DMS53 treated with DMSO at 0.1 percent for 48 hours (cell line): Measurements from ENCODE around the gene APOD.
"Not testable (repeated sequence)": the region's sequence is repeated elsewhere in the genome, so short reads cannot be mapped to it uniquely, and the experiment has no call there.

Experiments
- DNase-seq: peaks from one replicate; lab custom pipeline; 2025; ENCODE audit not compliant: unreplicated experiment; lab: John Stamatoyannopoulos, UW

Gene APOD

DNA sequence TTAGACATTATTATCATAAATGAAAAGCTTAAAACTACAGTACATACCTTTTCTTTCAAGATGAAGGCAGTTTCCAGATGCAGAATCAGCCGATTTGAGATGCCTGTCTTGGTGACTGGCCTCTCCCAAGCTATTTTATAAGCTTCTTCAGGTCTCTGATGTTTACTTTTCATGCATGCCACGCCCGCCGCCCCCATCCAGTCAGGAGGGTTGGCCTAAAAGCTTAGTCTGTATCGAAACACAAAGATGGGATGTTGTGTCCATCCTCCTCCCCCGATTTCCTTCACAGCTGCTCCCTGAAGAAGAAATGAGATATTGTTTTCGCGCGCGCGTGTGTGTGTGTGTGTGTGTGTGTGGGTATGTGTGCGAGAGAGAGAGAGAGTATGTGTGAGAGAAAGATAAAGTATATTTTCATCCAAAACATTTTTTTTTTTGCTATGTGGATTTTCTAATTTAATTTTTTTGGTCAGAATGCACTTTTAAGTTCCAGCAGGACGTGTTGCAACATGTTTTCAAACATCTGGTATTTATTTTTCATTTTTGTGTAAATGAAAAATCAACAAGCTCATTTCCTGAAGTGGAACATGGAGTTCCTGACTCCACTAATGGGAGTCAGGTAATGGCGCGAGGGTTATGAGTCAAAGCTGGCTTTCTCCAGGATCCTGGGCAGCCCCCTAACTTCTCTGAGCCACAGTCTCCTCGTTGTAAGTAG is at the start of gene APOD:
TSS of gene APOD (minus strand) at position 110 of the 712 bp plus-strand sequence. CDS start 4,479 bp downstream, outside the sequence.
- peak; percentile 32 for DNase-seq

DNA sequence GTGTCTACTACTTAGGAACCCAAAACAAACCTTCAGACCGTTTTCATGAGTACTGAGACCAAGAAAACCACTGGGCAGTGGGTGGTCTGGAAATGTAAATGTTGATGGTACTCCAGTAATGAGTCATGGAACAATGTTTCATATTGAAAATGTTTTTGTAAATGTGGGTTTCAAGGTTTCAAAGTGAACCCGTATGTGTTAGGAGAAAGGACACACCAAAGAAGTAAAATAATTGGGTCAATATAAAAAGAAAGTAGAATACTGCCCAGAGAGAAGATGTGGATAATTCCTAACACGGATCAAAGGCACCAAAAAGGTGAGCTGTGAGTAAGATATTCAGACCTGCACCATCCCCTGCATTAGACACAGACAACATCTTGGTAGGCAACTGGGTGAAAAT is 49.6 kb upstream of the APOD start:
- not testable (repeated sequence) for DNase-seq

DNA sequence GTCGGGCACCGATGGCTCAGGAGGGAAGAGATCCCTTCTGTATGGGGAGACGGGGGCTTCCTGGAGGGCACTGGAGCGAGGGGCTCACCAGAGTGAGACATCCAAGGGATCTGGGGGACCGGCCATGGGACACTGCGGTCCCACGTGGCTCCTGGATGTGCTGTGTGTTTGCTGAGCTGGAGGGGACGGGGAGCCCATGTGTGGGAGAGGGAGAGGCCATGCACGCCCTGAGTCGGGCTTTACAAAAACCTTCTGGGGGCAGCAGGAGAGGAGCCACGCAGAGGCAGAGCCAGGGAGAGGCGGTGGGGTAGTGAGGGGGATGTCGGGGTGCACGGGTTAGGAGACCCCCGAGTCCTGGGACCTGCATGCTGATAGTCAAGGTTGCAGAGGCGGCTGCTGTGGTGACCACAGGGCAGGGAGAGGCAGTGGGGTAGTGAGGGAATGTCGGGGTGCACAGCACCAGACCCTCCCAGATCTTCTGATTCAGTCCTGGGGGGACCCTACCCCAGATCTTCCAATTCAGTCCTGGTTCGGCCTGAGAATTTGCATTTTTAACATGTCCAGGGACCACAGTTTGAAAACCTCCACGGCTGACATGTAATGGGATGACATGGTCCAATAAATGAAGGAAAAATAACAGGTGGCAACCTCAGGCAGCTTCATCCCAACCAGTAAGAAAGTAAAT is 48.9 kb upstream of the APOD start:
- not testable (repeated sequence) for DNase-seq

DNA sequence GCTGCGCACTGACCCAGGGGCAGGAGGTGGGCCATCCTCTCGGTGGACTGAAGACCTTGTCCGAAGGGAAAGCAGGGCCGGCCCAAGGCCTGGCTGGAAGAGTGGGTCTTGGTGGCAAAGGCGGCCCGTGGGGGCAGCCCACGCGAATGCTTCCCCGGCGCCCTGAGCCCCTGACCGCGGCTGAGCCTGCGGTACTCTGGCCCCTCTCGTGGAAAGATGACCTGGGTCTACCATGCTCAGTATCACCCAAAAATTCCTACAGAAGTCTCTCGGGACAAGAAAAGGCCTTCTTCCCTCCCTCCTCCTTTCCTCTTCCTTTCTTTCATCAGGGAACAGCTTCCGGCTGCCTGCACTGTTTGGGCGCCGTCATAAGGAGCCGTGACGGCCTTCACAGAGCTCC is 48.3 kb upstream of the APOD start:
- not testable (repeated sequence) for DNase-seq

DNA sequence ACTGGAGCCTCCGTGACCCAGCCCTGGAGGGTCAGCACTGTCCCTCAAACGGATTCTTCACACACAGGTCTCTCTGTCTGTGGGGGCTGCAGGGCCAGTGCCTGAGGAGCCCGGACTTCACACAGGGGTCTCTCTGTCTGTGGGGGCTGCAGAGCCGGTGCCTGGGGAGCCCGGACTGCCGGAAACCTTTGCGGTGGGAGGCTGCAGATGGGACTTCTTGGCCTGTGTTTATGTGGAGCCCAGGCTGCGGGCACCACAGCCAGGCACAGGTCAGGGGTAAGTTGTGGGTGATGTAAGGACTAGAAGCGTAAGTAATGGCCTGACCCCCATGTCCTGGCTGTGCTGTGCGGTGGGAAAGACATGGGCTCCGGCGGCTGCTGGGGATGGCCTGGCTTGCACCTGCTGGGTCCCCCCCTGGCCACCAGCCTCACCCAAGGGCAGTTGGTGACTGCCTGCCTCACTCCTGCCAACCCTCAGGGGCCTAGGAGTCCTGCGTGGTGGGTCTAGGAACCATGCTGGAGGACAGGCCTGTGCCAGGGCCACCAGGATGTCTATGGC is 47.3 kb upstream of the APOD start:
- not testable (repeated sequence) for DNase-seq

DNA sequence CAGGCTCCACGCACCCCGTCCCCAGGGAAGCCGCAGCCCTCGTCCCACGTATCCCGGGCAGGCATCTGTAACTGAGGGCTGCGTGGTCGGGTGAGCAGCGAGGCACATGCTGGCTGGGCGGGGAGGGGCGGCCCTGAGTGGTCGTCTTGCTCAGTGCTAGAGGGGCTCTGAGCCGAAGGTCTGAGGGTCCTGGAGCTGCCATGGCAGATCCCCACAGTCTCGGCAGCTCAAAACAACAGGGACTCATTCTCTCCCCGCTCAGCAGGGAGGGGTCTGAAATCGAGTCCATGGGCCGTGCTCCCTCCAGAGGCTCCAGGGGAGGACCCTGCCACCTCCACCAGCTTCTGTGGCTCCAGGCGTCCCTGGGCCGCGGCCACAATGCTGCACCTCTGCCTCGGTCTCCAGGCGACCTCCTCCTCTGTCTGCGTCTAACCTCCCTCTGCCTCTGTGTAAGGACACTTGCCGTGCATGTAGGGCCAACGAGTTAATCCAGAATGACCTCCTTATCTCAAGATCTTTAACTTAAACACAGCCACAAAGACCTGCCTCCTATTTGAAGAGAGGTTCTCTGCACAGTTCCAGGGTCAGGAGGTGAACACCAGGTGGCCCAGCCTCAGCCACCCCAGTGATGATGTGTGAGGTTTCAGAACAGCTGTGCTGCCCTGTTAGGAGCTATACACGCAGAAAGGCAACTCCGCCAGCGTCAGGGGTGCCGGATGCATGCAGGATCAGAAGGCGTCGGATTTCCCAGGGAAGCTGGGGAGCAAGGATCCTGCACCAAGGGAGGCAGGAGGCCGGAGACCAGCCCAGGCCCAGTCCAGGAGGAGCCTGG is 46.6 kb upstream of the APOD start:
- not testable (repeated sequence) for DNase-seq

DNA sequence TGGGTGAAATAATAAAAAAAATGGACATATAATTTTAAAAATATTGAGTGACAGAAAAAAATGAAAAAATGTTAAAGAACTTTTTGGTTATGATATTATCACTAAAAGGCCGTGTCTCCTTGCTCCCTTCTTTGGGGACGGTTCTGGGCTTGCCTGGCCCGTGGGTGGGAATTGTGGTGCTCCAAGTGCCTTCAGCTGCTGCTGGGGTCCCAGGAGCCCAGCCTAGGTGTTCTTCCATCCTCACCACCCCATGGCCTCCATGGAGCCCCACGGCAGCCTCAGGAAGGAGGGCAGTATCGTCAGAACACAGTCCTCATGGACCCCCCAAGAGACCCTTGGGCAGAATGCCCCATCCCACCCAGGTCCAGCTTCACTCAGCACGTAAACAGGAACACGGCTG is 45.9 kb upstream of the APOD start:
- DNase-seq: not testable (repeated sequence)

DNA sequence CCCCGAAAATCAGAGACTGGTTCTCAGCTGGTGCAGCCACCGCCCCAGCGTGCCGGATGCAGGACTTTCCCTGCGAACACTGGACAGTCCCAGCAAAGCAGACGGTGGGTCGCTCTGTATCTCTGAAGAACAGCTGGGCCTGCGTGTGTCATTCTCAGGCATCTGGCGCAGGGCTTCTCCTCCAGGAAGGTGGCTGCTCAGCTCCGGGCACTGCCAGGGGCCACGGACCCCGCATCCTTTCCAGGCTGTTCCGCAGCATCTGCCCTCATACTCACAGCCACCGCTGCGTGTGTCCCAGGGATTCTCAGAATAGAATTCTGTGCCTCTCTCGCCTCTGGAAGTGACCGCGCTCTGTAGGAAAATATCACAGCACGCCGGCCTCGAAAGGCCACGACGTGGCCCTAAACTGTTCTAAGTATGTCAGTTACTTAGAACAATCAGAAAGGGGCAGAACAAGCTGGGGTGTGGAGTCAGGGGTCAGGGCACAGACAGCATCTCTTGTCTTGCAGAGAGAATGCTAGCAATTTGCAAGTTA is 44.7 kb upstream of the APOD start:
- DNase-seq: not testable (repeated sequence)

DNA sequence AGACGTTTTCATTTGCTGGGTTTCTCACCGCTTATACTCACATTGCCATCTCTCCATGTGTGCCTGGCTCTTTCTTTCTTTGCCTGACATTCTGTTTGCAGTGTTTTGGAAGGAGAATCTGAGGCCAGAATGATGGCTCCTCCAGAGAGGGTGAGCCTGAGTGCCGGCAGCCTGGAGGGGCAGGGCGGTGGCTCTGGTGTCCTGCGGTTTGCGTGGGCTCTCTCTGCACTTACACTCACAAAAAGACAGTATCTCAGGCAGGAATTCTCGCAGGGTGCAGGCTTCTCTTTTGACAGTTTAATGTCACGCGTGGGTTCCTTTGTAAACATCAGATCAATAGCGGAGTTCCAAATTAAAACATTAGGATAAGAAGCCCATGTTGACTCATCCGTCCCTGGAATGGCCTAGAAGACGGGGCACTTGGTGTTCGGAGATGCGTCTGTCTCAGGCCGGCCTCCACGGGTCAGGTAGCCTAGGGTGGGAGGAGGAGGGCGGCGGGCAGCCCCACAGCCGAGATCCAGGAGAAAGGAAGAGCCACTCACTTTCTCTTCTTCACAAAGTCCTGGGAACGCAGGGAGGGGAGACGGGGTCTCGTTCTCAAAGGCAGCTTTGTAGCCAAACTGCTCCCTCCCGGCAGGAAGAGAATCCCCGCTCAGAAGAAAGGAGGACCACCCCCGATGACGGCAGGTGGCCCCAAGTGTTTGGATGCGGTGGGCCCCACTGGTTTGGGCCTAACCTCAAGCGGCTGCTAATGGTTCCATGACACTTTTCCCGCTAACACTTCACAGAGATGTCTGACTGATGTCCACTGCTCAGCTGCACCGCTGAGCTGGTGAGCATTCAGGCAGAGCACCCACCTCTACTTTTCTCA is 44.0 kb upstream of the APOD start:
- DNase-seq: not testable (repeated sequence)

DNA sequence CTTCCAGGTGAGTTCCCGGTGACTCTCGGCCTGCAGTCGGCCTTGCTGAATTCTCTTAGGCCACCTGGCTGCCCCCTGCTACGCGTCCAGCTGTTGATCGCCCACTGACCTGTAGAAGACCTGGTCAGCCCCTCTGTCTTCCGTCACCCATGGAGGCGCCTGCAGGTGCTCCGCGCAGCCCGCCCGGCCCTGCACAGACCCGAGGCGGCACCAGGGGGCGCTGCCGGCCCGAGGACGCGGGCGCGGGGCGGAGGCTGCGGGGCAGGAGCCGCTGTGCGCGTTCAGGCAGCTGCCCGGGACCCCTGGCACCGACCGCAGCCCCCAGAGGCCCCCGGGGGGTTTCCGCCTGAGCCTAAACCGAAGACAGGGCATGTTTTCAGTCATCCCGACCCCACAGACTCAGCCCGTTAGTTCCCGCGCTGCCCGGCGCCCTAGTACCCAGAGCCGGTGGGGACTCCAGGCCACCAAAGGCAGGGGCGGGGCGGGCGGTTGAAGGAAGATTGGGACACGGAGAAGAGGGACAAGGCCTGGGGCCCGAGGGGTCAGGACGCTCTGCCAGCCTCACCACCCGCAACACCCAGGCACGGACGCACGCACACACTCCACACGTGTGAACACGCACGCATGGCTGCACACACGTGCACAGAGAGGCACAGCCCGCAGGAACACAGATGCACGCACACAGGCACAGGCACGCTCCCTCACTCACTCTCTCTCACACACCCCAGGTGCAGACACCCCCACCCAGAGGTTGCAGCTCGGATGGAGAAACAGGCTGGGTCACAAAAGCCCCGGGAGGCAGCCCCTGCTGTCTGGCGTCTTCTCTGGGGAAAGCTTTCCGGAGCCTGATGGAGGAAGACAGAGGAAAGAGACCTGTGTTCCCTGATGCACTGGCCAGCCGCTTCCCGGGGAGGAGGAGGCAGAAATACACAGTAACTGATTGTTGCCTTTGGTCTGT is 41.1 kb upstream of the APOD start:
- DNase-seq: not testable (repeated sequence)

DNA sequence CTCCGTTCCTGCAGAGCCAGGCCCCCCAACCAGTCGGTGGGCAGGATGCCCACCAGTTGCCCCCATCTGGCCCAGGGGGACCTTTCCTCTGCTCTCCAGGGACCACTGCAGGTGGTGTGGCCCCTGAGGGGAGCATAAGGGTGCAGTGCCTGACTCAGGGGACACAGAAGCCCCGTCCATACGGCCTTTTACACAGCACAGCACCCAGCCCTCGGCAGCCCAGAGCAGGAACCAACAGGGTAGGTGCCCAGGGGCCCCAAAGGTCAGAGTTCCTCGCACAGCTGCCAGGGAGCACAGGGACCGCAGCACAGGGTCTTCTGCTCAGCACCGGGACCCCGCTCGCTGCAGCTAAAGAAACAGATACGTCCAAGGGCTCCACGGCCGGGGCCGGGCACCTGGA is 40.4 kb upstream of the APOD start:
- DNase-seq: not testable (repeated sequence)

DNA sequence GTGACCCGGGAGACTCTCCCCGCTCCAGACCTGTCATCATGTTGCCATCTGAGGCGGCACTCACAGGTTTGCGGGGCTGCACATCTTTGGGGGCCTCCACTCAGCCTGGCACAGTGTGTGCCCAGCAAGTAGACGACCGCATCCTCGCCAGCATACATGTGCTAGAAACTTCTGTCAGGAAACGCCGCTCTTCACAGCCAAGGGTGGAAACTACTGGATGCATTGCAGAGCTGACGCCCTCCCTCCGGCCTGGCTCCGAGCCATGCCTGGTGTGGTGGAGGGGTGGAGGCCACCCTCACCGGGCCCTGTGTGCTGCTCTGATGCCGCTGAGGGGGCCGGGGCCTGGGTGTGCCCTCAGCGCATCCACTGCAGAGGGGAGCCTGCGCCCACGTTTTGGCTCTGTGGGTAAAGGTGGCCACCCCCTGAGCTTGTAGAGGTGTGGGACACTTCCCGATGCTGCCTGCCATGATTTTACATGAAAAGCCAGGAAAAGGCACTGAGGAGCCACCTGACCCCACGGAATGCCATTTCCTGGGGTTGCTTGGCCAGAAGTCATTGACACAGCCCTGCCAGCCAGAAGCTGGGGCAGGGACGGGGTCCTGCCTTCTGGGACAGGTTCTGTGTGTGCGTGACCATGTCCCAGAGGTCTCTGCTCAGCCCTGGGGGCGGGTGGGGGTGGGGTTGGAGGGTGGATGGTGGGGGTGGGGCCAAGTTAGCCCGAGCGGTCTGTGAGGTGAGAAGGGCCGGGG is 39.7 kb upstream of the APOD start:
- not testable (repeated sequence) for DNase-seq

DNA sequence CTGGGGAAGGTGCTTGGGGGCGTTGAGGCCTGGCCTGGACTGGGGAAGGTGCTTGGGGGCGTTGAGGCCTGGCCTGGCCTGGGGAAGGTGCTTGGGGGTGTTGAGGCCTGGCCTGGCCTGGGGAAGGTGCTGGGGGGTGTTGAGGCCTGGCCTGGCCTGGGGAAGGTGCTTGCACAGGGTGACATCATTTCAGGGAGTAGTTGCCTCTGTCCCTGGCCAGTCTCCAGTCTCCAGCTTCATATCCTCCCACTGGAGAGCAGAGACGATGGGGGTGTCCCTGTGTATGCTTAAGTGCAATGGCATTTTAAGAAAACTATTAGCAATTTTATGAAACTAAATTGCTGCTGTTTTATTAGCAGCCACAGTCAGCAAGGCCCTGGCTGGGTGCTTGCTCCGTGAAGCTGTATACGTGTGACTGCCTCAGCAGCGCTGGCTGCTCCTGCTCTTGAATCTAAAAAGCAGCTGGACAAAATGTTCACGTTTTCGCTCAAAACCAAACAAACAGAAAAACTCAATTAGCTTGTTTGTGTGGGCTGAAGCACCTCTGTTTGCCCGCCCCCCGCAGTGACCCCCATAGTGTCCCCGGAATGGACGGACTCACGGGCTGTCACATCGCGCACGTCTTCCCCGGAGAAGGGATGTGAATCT is 38.9 kb upstream of the APOD start:
- DNase-seq: not testable (repeated sequence)

DNA sequence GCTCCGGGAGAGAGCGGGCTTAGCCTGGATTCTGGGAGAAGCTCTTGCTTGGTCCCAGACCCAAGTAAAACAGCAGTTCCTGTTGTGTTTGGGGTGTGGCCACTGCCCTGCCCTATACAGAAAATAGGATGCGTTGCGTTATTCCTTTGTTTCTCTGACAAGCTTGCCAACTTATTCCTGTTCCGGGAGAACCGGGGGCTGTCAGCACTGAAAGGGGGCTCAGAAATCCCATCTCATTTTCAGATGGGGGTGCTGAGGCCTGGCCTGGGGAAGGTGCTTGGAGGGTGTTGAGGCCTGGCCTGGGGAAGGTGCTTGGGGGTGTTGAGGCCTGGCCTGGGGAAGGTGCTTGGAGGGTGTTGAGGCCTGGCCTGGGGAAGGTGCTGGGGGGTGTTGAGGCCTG is 38.3 kb upstream of the APOD start:
- not testable (repeated sequence) for DNase-seq

DNA sequence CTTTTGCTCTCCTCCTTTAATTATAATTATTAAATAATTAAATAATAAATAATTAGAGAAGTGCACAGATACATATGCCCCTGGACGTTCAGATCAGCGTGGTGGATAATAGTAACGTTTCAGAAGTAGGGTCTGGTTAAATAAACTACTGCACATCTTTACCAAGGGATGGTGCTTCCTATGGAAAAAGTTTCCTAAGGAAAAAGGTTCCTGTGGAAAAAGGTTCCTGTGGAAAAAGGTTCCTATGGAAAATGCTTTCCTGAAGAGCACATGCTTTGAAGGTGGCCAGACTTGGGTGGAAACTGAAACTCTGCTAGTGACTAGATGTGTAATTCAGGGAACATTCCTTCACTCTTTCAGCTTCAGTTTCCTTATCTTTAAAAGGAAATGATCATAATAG is 37.4 kb upstream of the APOD start:
- DNase-seq: not testable (repeated sequence)

DNA sequence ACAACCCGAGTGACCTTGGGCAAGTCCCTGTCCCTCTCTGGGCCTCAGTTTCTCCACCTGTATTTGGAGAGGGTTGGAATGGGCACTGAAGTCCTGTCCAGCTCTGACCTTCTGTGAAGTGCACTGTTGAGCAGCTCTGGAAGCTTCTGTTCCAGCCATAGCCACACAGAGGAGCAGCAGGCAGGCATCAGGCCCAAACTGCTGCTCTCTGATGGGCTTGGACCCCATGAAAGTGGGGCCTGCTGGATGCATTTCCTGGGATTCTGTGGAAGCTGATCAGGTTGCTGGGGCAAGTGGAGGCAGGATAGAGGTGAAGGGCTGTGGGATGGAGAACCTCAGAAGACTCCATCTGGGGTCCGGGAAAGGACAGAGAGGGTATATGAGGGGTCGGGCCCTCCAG is 36.7 kb upstream of the APOD start:
- not testable (repeated sequence) for DNase-seq

DNA sequence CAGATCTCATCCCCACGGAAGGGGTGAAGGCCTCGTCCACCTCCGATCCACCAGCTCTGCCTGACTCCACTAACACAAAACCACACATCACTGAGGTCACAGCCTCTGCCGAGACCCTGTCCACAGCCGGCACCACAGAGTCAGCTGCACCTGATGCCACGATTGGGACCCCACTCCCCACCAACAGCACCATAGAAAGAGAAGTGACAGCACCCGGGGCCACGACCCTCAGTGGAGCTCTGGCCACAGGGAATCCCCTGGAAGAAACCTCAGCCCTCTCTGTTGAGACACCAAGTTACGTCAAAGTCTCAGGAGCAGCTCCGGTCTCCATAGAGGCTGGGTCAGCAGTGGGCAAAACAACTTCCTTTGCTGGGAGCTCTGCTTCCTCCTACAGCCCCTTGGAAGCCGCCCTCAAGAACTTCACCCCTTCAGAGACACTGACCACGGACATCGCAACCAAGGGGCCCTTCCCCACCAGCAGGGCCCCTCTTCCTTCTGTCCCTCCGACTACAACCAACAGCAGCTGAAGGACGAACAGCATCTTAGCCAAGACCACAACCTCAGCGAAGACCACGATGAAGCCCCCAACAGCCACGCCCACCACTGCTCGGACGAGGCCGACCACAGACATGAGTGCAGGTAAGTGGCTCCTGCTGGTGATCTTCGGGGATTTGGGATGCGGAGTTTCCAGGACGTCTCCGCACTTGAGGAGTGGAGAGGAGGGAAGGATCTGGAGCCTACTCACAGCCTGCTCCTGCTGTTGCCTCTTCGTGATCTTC is 36.0 kb upstream of the APOD start:
- DNase-seq: not testable (repeated sequence)
